Neural progenitor cell (in vitro differentiated cells): ENCODE data around the gene QKI.

Experiments used
- CTCF ChIP-seq: fragments of 200-600 bp; sonication (generic); IDR thresholded peaks from 2 replicates; pipeline ENCODE4 v1.5.1; 2017; ENCODE audit warnings: antibody characterized with exemption, mild to moderate bottlenecking
- EZH2 ChIP-seq: fragments of 200-600 bp; sonication (generic); IDR thresholded peaks from 2 replicates; pipeline ENCODE4 v1.6.1; 2017; ENCODE audit warnings: antibody characterized with exemption, mild to moderate bottlenecking, moderate library complexity

- TF ChIP-seq CTCF (no peak), EZH2 (no peak)
These were observed 28.1 kb upstream of the QKI start for GRCh38 chr6:163386329-163386908.
